IMR-90 (cell line): ENCODE measurements around the gene APLF. TPM values are rescaled to one million over a fixed set of nuclear protein-coding genes. Genes with fewer than 3 reads are reported as not detected.

Experiments
- ATAC-seq: fragments of 200-7000 bp; cut with Tn5 transposase; 2 replicates; pipeline ENCODE4 v1.9.1; 2020; ENCODE audit warnings: low read depth, mild to moderate bottlenecking, moderate library complexity
- BruUV-seq: library from RNA; stranded (reverse); fragments of 400-500 nt; replicated peaks from 2 replicates; lab custom pipeline; 2021; lab: Mats Ljungman, UMichigan
- CTCF ChIA-PET: fragments of 300-600 bp; formaldehyde crosslinking; extraction: SDS; loops from one replicate; lab custom pipeline; 2021; ENCODE audit warnings: antibody characterized with exemption; lab: Yijun Ruan, JAX
- POLR2A ChIA-PET: fragments of 300-600 bp; sonication (Branson Sonifier 250); formaldehyde crosslinking; loops from one replicate; lab custom pipeline; 2022; ENCODE audit warnings: antibody characterized with exemption; ENCODE audit not compliant: unreplicated experiment; lab: Charles Lee
- DNase-seq: peaks from one replicate; pipeline ENCODE4 v3.0.0; 2013
- H2AFZ ChIP-seq: replicated peaks from 2 replicates; pipeline ENCODE3; 2013; ENCODE audit warnings: low read length, mild to moderate bottlenecking; ENCODE audit not compliant: poor library complexity
- H2AK5ac ChIP-seq: 2 replicates; pipeline ENCODE4 v1.6.1; 2013; ENCODE audit warnings: low read depth, low read length, inconsistent platforms
- H2AK9ac ChIP-seq: replicated peaks from 2 replicates; pipeline ENCODE3; 2013; ENCODE audit warnings: mild to moderate bottlenecking, low read depth, low read length, moderate library complexity; ENCODE audit not compliant: poor library complexity
- H2BK120ac ChIP-seq: 2 replicates; pipeline ENCODE4 v1.6.1; 2013; ENCODE audit warnings: low read depth, low read length, inconsistent platforms
- H2BK15ac ChIP-seq: 3 replicates; pipeline ENCODE4 v1.6.1; 2013; ENCODE audit warnings: low read depth, low read length, inconsistent platforms
- H2BK20ac ChIP-seq: 2 replicates; pipeline ENCODE4 v1.6.1; 2013; ENCODE audit warnings: low read depth, mild to moderate bottlenecking, inconsistent platforms, low read length, moderate library complexity
- H2BK5ac ChIP-seq: 2 replicates; pipeline ENCODE4 v1.6.1; 2013; ENCODE audit warnings: mild to moderate bottlenecking, low read depth, low read length, inconsistent platforms; ENCODE audit not compliant: poor library complexity, severe bottlenecking
- H3K14ac ChIP-seq: replicated peaks from 2 replicates; pipeline ENCODE4 v1.6.1; 2013; ENCODE audit warnings: low read depth, low read length, inconsistent platforms
- H3K18ac ChIP-seq: 2 replicates; pipeline ENCODE4 v1.6.1; 2013; ENCODE audit warnings: low read depth, low read length, control low read depth
- H3K23ac ChIP-seq: 2 replicates; pipeline ENCODE4 v1.6.1; 2013; ENCODE audit warnings: low read depth, low read length, inconsistent platforms
- H3K27ac ChIP-seq: 2 replicates; pipeline ENCODE4 v1.5.1; 2013; ENCODE audit warnings: mild to moderate bottlenecking, control low read depth, low read length; ENCODE audit not compliant: insufficient read depth
- H3K27me3 ChIP-seq: 2 replicates; pipeline ENCODE4 v1.6.1; 2013; ENCODE audit warnings: low read length; ENCODE audit not compliant: control insufficient read depth, insufficient read depth
- H3K36me3 ChIP-seq: 2 replicates; pipeline ENCODE4 v1.6.1; 2013; ENCODE audit warnings: low read length, mixed read lengths; ENCODE audit not compliant: control insufficient read depth, insufficient read depth
- H3K4ac ChIP-seq: 2 replicates; pipeline ENCODE4 v1.6.1; 2013; ENCODE audit warnings: low read depth, low read length, inconsistent platforms
- H3K4me1 ChIP-seq: 2 replicates; pipeline ENCODE4 v1.6.1; 2013; ENCODE audit warnings: low read length, mixed read lengths; ENCODE audit not compliant: control insufficient read depth, insufficient read depth
- H3K4me2 ChIP-seq: 2 replicates; pipeline ENCODE4 v1.6.1; 2013; ENCODE audit warnings: low read depth, mild to moderate bottlenecking, control low read depth, low read length, moderate library complexity
- H3K4me3 ChIP-seq: 2 replicates; pipeline ENCODE4 v1.5.1; 2013; ENCODE audit warnings: low read depth, mild to moderate bottlenecking, control low read depth, low read length, moderate library complexity; ENCODE audit not compliant: insufficient read depth
- H3K56ac ChIP-seq: 2 replicates; pipeline ENCODE4 v1.6.1; 2013; ENCODE audit warnings: low read length, inconsistent platforms; ENCODE audit not compliant: insufficient read depth; ENCODE audit errors: extremely low read depth
- H3K79me1 ChIP-seq, 2 experiments: 2 replicates each; pipeline ENCODE4 v1.6.1; 2013; ENCODE audit warnings: low read length in 2 of 2, inconsistent platforms in 1 of 2, low read depth in 1 of 2
- H3K9ac ChIP-seq: 2 replicates; pipeline ENCODE4 v1.6.1; 2013; ENCODE audit warnings: low read depth, low read length, control low read depth
- H3K9me1 ChIP-seq: 2 replicates; pipeline ENCODE4 v1.6.1; 2013; ENCODE audit warnings: low read length, inconsistent platforms; ENCODE audit not compliant: insufficient read depth
- H3K9me3 ChIP-seq: 2 replicates; pipeline ENCODE4 v1.6.1; 2013; ENCODE audit warnings: low read length; ENCODE audit not compliant: control insufficient read depth, insufficient read depth
- H4K20me1 ChIP-seq: 2 replicates; pipeline ENCODE4 v1.6.1; 2013; ENCODE audit warnings: low read length, inconsistent platforms; ENCODE audit not compliant: insufficient read depth
- H4K5ac ChIP-seq: 2 replicates; pipeline ENCODE4 v1.6.1; 2013; ENCODE audit warnings: mild to moderate bottlenecking, low read depth, low read length, control low read depth
- H4K8ac ChIP-seq, 2 experiments: 2 replicates each; pipeline ENCODE4 v1.6.1; 2013; ENCODE audit warnings: low read depth in 2 of 2, low read length in 2 of 2, control low read depth in 1 of 2, inconsistent platforms in 1 of 2
- H4K91ac ChIP-seq: 2 replicates; pipeline ENCODE4 v1.6.1; 2013; ENCODE audit warnings: low read depth, low read length, inconsistent platforms; ENCODE audit not compliant: insufficient read depth
- BHLHE40 ChIP-seq: fragments of 150-350 bp; IDR thresholded peaks from 2 replicates; pipeline ENCODE4 v1.6.1; 2016; ENCODE audit warnings: mild to moderate bottlenecking, low read depth, low read length
- CEBPB ChIP-seq: IDR thresholded peaks from 2 replicates; pipeline ENCODE4 v1.6.1; 2012; ENCODE audit warnings: low read depth, low read length, improper control_type of control experiment
- CHD1 ChIP-seq: IDR thresholded peaks from 2 replicates; pipeline ENCODE4 v1.6.1; 2012; ENCODE audit warnings: low read depth, low read length, improper control_type of control experiment
- CTCF ChIP-seq: conservative IDR thresholded peaks from 2 replicates; pipeline ENCODE4 v1.5.1; 2012; ENCODE audit warnings: mild to moderate bottlenecking, low read depth, low read length, improper control_type of control experiment
- ELK1 ChIP-seq: fragments of 150-350 bp; IDR thresholded peaks from 2 replicates; pipeline ENCODE4 v1.6.1; 2016; ENCODE audit warnings: low read depth, mild to moderate bottlenecking, low read length, moderate library complexity, borderline replicate concordance
- FOS ChIP-seq: fragments of 150-350 bp; IDR thresholded peaks from 2 replicates; pipeline ENCODE4 v1.6.1; 2016; ENCODE audit warnings: low read depth, low read length
- MAFK ChIP-seq: IDR thresholded peaks from 2 replicates; pipeline ENCODE4 v1.6.1; 2012; ENCODE audit warnings: low read depth, low read length, improper control_type of control experiment
- MAZ ChIP-seq: IDR thresholded peaks from 2 replicates; pipeline ENCODE4 v1.6.1; 2012; ENCODE audit warnings: low read depth, mild to moderate bottlenecking, low read length, improper control_type of control experiment, moderate library complexity, borderline replicate concordance
- MXI1 ChIP-seq: IDR thresholded peaks from 2 replicates; pipeline ENCODE4 v1.6.1; 2012; ENCODE audit warnings: low read depth, mild to moderate bottlenecking, low read length, moderate library complexity, borderline replicate concordance
- NFE2L2 ChIP-seq: fragments of 150-350 bp; IDR thresholded peaks from 2 replicates; pipeline ENCODE4 v1.6.1; 2016; ENCODE audit warnings: low read depth, mild to moderate bottlenecking, low read length
- POLR2A ChIP-seq: IDR thresholded peaks from 2 replicates; pipeline ENCODE4 v1.6.1; 2012; ENCODE audit warnings: mild to moderate bottlenecking, low read depth, low read length
- RAD21 ChIP-seq: IDR thresholded peaks from 2 replicates; pipeline ENCODE4 v1.6.1; 2012; ENCODE audit warnings: low read length, improper control_type of control experiment
- RCOR1 ChIP-seq: IDR thresholded peaks from 2 replicates; pipeline ENCODE4 v1.6.1; 2012; ENCODE audit warnings: mild to moderate bottlenecking, low read length, improper control_type of control experiment; ENCODE audit not compliant: insufficient replicate concordance
- RFX5 ChIP-seq: IDR thresholded peaks from 2 replicates; pipeline ENCODE4 v1.8.0; 2012; ENCODE audit warnings: low read depth, mild to moderate bottlenecking, low read length, moderate library complexity
- SMC3 ChIP-seq: fragments of 150-350 bp; IDR thresholded peaks from 2 replicates; pipeline ENCODE4 v1.6.1; 2016; ENCODE audit warnings: low read depth, mild to moderate bottlenecking, antibody characterized with exemption, low read length, moderate library complexity
- USF2 ChIP-seq: fragments of 150-350 bp; IDR thresholded peaks from 2 replicates; pipeline ENCODE4 v1.6.1; 2017; ENCODE audit warnings: mild to moderate bottlenecking, antibody characterized with exemption, low read length, low read depth
- WGBS, 2 experiments: methylation state at CpG; one replicate each; pipeline versions ENCODE4 v1.1.5 to v1.1.7; 2013; ENCODE audit warnings: missing lambda C conversion rate in 2 of 2; ENCODE audit not compliant: insufficient read length in 1 of 2; ENCODE audit errors: extremely low coverage in 2 of 2; 5-methylcytosine and 5-hydroxymethylcytosine counted together
- dilution Hi-C: fragments of 300-500 bp; cut with HindIII; formaldehyde crosslinking; loops from one replicate; pipeline ENCODE4 v1.14.3; 2018; ENCODE audit warnings: low sequenced_read_pairs; ENCODE audit not compliant: unreplicated experiment
- in situ Hi-C: fragments of 300-500 bp; cut with MboI; formaldehyde crosslinking; loops from 3 replicates; pipeline ENCODE4 v1.14.3; 2019; ENCODE audit warnings: low sequenced_read_pairs, inconsistent platforms, mixed read lengths
- intact Hi-C: fragments of 100-400 bp; cut with micrococcal nuclease; formaldehyde crosslinking; loops from 2 replicates; pipeline ENCODE4 v1.10.0; 2022
- polyA plus RNA-seq, 3 experiments: library from polyadenylated mRNA; depleted of rRNA; stranded (reverse); fragments of >200 nt; gene quantifications; 2 replicates each; pipeline ENCODE4 v1.2.3, GENCODE V29; 2012; ENCODE audit warnings: low replicate concordance in 1 of 3
- total RNA-seq: library from RNA; depleted of rRNA; stranded (reverse); fragments of >200 nt; gene quantifications from 2 replicates; pipeline ENCODE4 v1.2.3, GENCODE V29; 2012

The APLF gene
- total and polyA plus RNA-seq, 2 of the 4 experiments (the other 2 are of a cell fraction) = 1.5 to 2.3 TPM

GRCh38 chr2:68514316-68514929 lies 47.0 kb downstream of the APLF start:
- Histone ChIP-seq H3K79me1 (no peaks in the 10 kb centered on the region), H2BK15ac (no peak overlapping the region), H3K4me2 (no peak overlapping the region), H3K4me3 (no peak overlapping the region), H3K36me3 (no peaks in the 10 kb centered on the region), H2BK5ac (no peak overlapping the region), H3K9me3 (no peaks in the 10 kb centered on the region), H3K4me1 (no peaks in the 10 kb centered on the region), H4K5ac (no peak overlapping the region), H2BK120ac (no peak overlapping the region), H3K23ac (no peak overlapping the region), H2BK20ac (no peak overlapping the region), H4K20me1 (no peaks in the 10 kb centered on the region), H3K27me3 (no peaks in the 10 kb centered on the region), H2AFZ (no peak overlapping the region), H2AK9ac (no peak overlapping the region), H3K9me1 (no peaks in the 10 kb centered on the region), H3K9ac (no peak overlapping the region), H4K91ac (no peak overlapping the region), H3K18ac (no peak overlapping the region), H2AK5ac (no peak overlapping the region), H3K27ac (no peak overlapping the region), H3K14ac (no peak overlapping the region), H3K56ac (no peak overlapping the region), H3K4ac (no peak overlapping the region), H4K8ac (no peak overlapping the region)
- in situ Hi-C loops (no loop called here), intact Hi-C loops (no loop called here), dilution Hi-C loops (no loop called here)
- no CpG with 5 or more reads among the region's 2 CpGs for WGBS, 2 experiments
- no peak for ATAC-seq
- POLR2A ChIA-PET = no interaction called here
- CTCF ChIA-PET = no interaction called here
- TF ChIP-seq CHD1 (no peak), CEBPB (no peak), MXI1 (no peak), RFX5 (no peak), MAZ (no peak), RAD21 (no peak), CTCF (no peak), SMC3 (no peak), POLR2A (no peak), BHLHE40 (no peak), RCOR1 (no peak), NFE2L2 (no peak), MAFK (no peak), FOS (no peak), USF2 (no peak), ELK1 (no peak)
- BruUV-seq = no TSS peak
- DNase-seq = no peak
